Coronary artery (tissue), 2 donors: ENCODE measurements around the gene KRTAP22-2.

Experiments used
- DNase-seq: peaks from one replicate; pipeline ENCODE4 v3.0.0-alpha.2; 2017; ENCODE audit warnings: low spot score
- H3K27ac ChIP-seq, 2 donors: fragments of 200-600 bp; sonication (generic); one replicate each; pipeline ENCODE4 v1.5.1; 2016 to 2019
- H3K4me3 ChIP-seq: fragments of 200-600 bp; sonication (generic); 2 replicates; pipeline ENCODE4 v1.5.1; 2016; ENCODE audit warnings: mild to moderate bottlenecking, moderate library complexity
- CTCF ChIP-seq: fragments of 200-600 bp; sonication (generic); IDR thresholded peaks from one replicate; pipeline ENCODE4 v1.5.1; 2019; ENCODE audit warnings: antibody characterized with exemption

Gene KRTAP22-2

GRCh38 chr21:30590297-30590696, at the start of gene KRTAP22-2:
TSS of gene KRTAP22-2 (minus strand) at chr21:30590397.
- DNase-seq = no peak
- no peak for TF ChIP-seq CTCF
- H3K4me3 ChIP-seq = no peak within 1 kb of the TSS
- H3K27ac ChIP-seq = no peak within 1 kb of the TSS

- Histone ChIP-seq H3K4me3 (no peak overlapping the region), H3K27ac (no peak overlapping the region)
- no peak for DNase-seq
- no peak for TF ChIP-seq CTCF
These were observed 48.5 kb upstream of the KRTAP22-2 start for GRCh38 chr21:30638686-30639085.

GRCh38 chr21:30634906-30635305, 44.7 kb upstream of the KRTAP22-2 start, which contains the start of gene KRTAP20-2:
TSS of gene KRTAP20-2 (plus strand) at chr21:30635206. CDS start at chr21:30635264, 58 bp downstream.
- no peak for DNase-seq
- TF ChIP-seq CTCF = no peak
- no peak within 1 kb of the TSS for H3K27ac ChIP-seq

GRCh38 chr21:30629200-30629599, 39.0 kb upstream of the KRTAP22-2 start:
- no peak overlapping the region for H3K4me3 ChIP-seq
- TF ChIP-seq CTCF = no peak
- H3K27ac ChIP-seq = no peak overlapping the region
- DNase-seq = no peak

More at GRCh38 chr21:30634906-30635305, 44.7 kb upstream of the KRTAP22-2 start, which contains the start of gene KRTAP20-2:
- H3K4me3 ChIP-seq = no peak within 1 kb of the TSS

- no peak overlapping the region for H3K4me3 ChIP-seq
- no peak for TF ChIP-seq CTCF
- no peak for DNase-seq
- H3K27ac ChIP-seq = no peak overlapping the region
These were observed 37.9 kb upstream of the KRTAP22-2 start for GRCh38 chr21:30628109-30628508.

- Histone ChIP-seq H3K27ac (no peak overlapping the region), H3K4me3 (no peak overlapping the region)
- TF ChIP-seq CTCF = no peak
- DNase-seq = no peak
These were observed 35.4 kb upstream of the KRTAP22-2 start for GRCh38 chr21:30625449-30626165.

GRCh38 chr21:30623362-30623761, 33.2 kb upstream of the KRTAP22-2 start:
- Histone ChIP-seq H3K27ac (no peak overlapping the region), H3K4me3 (no peak overlapping the region)
- TF ChIP-seq CTCF = no peak
- DNase-seq = no peak
